SK-N-SH (cell line): ENCODE data around the gene RNF169. TPM values are rescaled to one million over a fixed set of nuclear protein-coding genes. Genes with fewer than 3 reads are reported as not detected.

Experiments
- CTCF ChIA-PET: fragments of 300-600, 350-600 bp; formaldehyde crosslinking; extraction: SDS; loops from one replicate; lab custom pipeline; 2021; lab: Yijun Ruan, JAX
- POLR2A ChIA-PET: fragments of 350-600 bp; sonication (Branson Sonifier 250); formaldehyde crosslinking; extraction: SDS; loops from one replicate; lab custom pipeline; 2020; ENCODE audit warnings: antibody characterized with exemption, inconsistent platforms; lab: Yijun Ruan, JAX
- DNase-seq: peaks from one replicate; pipeline ENCODE4 v3.0.0; 2012
- H2AFZ ChIP-seq: fragments of 200-600 bp; sonication (generic); 2 replicates; pipeline ENCODE4 v1.8.1; 2016; ENCODE audit warnings: antibody characterized with exemption, mild to moderate bottlenecking, low read depth
- H3F3A ChIP-seq: fragments of 200-600 bp; sonication (generic); replicated peaks from 2 replicates; pipeline ENCODE3; 2016; ENCODE audit warnings: antibody characterized with exemption, mild to moderate bottlenecking; ENCODE audit not compliant: insufficient read depth
- H3K27ac ChIP-seq, 2 experiments: fragments of 200-500 bp in 1 of 2; fragments of 200-600 bp in 1 of 2; sonication (Bioruptor generic) in 1 of 2; sonication (generic), shearing (Covaris generic) in 1 of 2; 2 replicates each; pipeline versions ENCODE4 v1.5.1 to v1.6.1; 2014 to 2016; ENCODE audit warnings: low read depth in 2 of 2, inconsistent platforms in 1 of 2, low read length in 1 of 2, mild to moderate bottlenecking in 1 of 2, mixed read lengths in 1 of 2
- H3K27me3 ChIP-seq: fragments of 200-600 bp; sonication (generic), shearing (Covaris generic); 2 replicates; pipeline ENCODE4 v1.6.1; 2016; ENCODE audit warnings: mixed run types; ENCODE audit not compliant: insufficient read depth
- H3K36me3 ChIP-seq, 2 experiments: fragments of 200-500 bp in 1 of 2; fragments of 200-600 bp in 1 of 2; sonication (Bioruptor generic) in 1 of 2; sonication (generic) in 1 of 2; replicated peaks in 1 of 2; 2 replicates each; pipeline versions ENCODE3 to v1.5.1; 2014 to 2016; ENCODE audit warnings: low read length in 1 of 2, mild to moderate bottlenecking in 1 of 2; ENCODE audit not compliant: insufficient read depth in 2 of 2, control insufficient read depth in 1 of 2
- H3K4me1 ChIP-seq, 2 experiments: fragments of 200-500 bp in 1 of 2; fragments of 200-600 bp in 1 of 2; sonication (Bioruptor generic) in 1 of 2; sonication (generic), shearing (Covaris generic) in 1 of 2; 2 replicates each; pipeline versions ENCODE4 v1.5.1 to v1.6.1; 2014 to 2016; ENCODE audit warnings: low read depth in 1 of 2, low read length in 1 of 2, mixed run types in 1 of 2; ENCODE audit not compliant: insufficient read depth in 2 of 2, control insufficient read depth in 1 of 2
- H3K4me2 ChIP-seq: fragments of 200-600 bp; sonication (generic), shearing (Covaris generic); 2 replicates; pipeline ENCODE4 v1.6.1; 2017; ENCODE audit warnings: mixed run types
- H3K4me3 ChIP-seq, 2 experiments: fragments of 200-500 bp in 1 of 2; fragments of 200-600 bp in 1 of 2; sonication (Bioruptor generic) in 1 of 2; sonication (generic), shearing (Covaris generic) in 1 of 2; 2 replicates each; pipeline versions ENCODE4 v1.5.1 to v1.8.1; 2014 to 2016; ENCODE audit warnings: low read depth in 2 of 2, inconsistent platforms in 1 of 2, low read length in 1 of 2, mild to moderate bottlenecking in 1 of 2, mixed read lengths in 1 of 2, moderate library complexity in 1 of 2
- H3K79me2 ChIP-seq: fragments of 200-600 bp; sonication (generic); 2 replicates; pipeline ENCODE4 v1.8.1; 2017; ENCODE audit warnings: mild to moderate bottlenecking; ENCODE audit not compliant: insufficient read depth
- H3K9ac ChIP-seq: fragments of 200-600 bp; sonication (generic); 2 replicates; pipeline ENCODE4 v1.6.1; 2017; ENCODE audit warnings: mixed run types
- H3K9me2 ChIP-seq: fragments of 200-600 bp; sonication (generic); 2 replicates; pipeline ENCODE4 v1.6.1; 2017; ENCODE audit warnings: mixed run types
- H3K9me3 ChIP-seq: fragments of 200-600 bp; sonication (generic); 2 replicates; pipeline ENCODE4 v1.6.1; 2017; ENCODE audit warnings: mixed run types, mild to moderate bottlenecking, moderate library complexity
- H4K20me1 ChIP-seq: fragments of 200-600 bp; sonication (generic); 2 replicates; pipeline ENCODE4 v1.6.1; 2017; ENCODE audit warnings: mild to moderate bottlenecking, mixed run types; ENCODE audit not compliant: insufficient read depth
- CHD2 ChIP-seq: fragments of 150-350 bp; IDR thresholded peaks from 2 replicates; pipeline ENCODE4 v1.6.1; 2018; ENCODE audit warnings: low read length; ENCODE audit not compliant: partially characterized antibody
- EP300 ChIP-seq, 2 experiments: IDR thresholded peaks; 2 replicates each; pipeline versions ENCODE4 v1.4.0 to v1.6.1; 2012; ENCODE audit warnings: borderline replicate concordance in 1 of 2, low read depth in 1 of 2, low read length in 1 of 2
- EZH2phosphoT487 ChIP-seq: fragments of 200-600 bp; sonication (generic); IDR thresholded peaks from 2 replicates; pipeline ENCODE4 v1.6.1; 2017; ENCODE audit warnings: low read depth, mixed run types, mild to moderate bottlenecking, antibody characterized with exemption, moderate library complexity, borderline replicate concordance
- FOSL2 ChIP-seq: IDR thresholded peaks from 2 replicates; pipeline ENCODE4 v1.4.0; 2012; ENCODE audit warnings: low read depth, mild to moderate bottlenecking, moderate library complexity, borderline replicate concordance
- FOXM1 ChIP-seq: IDR thresholded peaks from 2 replicates; pipeline ENCODE4 v1.4.0; 2012; ENCODE audit warnings: low read depth, mild to moderate bottlenecking
- MEF2A ChIP-seq: IDR thresholded peaks from 2 replicates; pipeline ENCODE4 v1.4.0; 2012; ENCODE audit warnings: low read depth, borderline replicate concordance
- MXI1 ChIP-seq: IDR thresholded peaks from 2 replicates; pipeline ENCODE4 v1.6.1; 2012; ENCODE audit warnings: mild to moderate bottlenecking, low read depth, low read length, improper control_type of control experiment
- NRF1 ChIP-seq: IDR thresholded peaks from 2 replicates; pipeline ENCODE4 v1.6.1; 2012; ENCODE audit warnings: low read depth, mild to moderate bottlenecking, low read length
- POLR2AphosphoS5 ChIP-seq: IDR thresholded peaks from 2 replicates; pipeline ENCODE4 v1.6.1; 2012; ENCODE audit warnings: low read depth, low read length
- RAD21 ChIP-seq: IDR thresholded peaks from 2 replicates; pipeline ENCODE4 v1.6.1; 2012; ENCODE audit warnings: mild to moderate bottlenecking, low read length
- RCOR1 ChIP-seq: fragments of 150-350 bp; IDR thresholded peaks from 2 replicates; pipeline ENCODE4 v1.6.1; 2017; ENCODE audit warnings: antibody characterized with exemption, low read length
- RFX5 ChIP-seq: IDR thresholded peaks from 2 replicates; pipeline ENCODE4 v1.6.1; 2012; ENCODE audit warnings: mild to moderate bottlenecking, improper control_type of control experiment, low read length
- RXRA ChIP-seq: IDR thresholded peaks from 2 replicates; pipeline ENCODE4 v1.4.0; 2012; ENCODE audit warnings: low read depth, mild to moderate bottlenecking, borderline replicate concordance
- SMC3 ChIP-seq: IDR thresholded peaks from 2 replicates; pipeline ENCODE4 v1.6.1; 2012; ENCODE audit warnings: low read depth, low read length, improper control_type of control experiment
- TAF1 ChIP-seq: IDR thresholded peaks from 2 replicates; pipeline ENCODE4 v1.6.1; 2012; ENCODE audit warnings: low read depth, mild to moderate bottlenecking, low read length, moderate library complexity, borderline replicate concordance
- TCF12 ChIP-seq: IDR thresholded peaks from 2 replicates; pipeline ENCODE4 v1.4.0; 2012
- TEAD4 ChIP-seq: IDR thresholded peaks from 2 replicates; pipeline ENCODE4 v1.4.0; 2012; ENCODE audit warnings: mild to moderate bottlenecking, borderline replicate concordance; ENCODE audit not compliant: insufficient read depth
- YY1 ChIP-seq: IDR thresholded peaks from 2 replicates; pipeline ENCODE4 v1.4.0; 2012; ENCODE audit warnings: low read depth, mild to moderate bottlenecking
- WGBS: methylation state at CpG from one replicate; pipeline ENCODE4 v1.1.6; 2017; ENCODE audit warnings: low lambda C conversion rate; 5-methylcytosine and 5-hydroxymethylcytosine counted together
- polyA plus RNA-seq, 3 experiments: library from polyadenylated mRNA; depleted of rRNA; stranded (reverse); fragments of >200 nt; gene quantifications; 2 replicates each; pipeline ENCODE4 v1.2.3, GENCODE V29; 2012
- TF ChIP-seq, protein P1 (sequence below): fragments of 200-600 bp; sonication (generic); IDR thresholded peaks from 2 replicates; pipeline ENCODE4 v1.6.1; 2017; ENCODE audit warnings: antibody characterized with exemption, mild to moderate bottlenecking, moderate library complexity
- TF ChIP-seq, protein P2 (sequence below): IDR thresholded peaks from 2 replicates; pipeline ENCODE4 v1.4.0; 2012; ENCODE audit warnings: low read depth
- TF ChIP-seq, protein P3 (sequence below): IDR thresholded peaks from 2 replicates; pipeline ENCODE4; 2012

Gene RNF169
- polyA plus RNA-seq, 1 of the 3 experiments (the other 2 are of a cell fraction): 2.2 TPM

DNA sequence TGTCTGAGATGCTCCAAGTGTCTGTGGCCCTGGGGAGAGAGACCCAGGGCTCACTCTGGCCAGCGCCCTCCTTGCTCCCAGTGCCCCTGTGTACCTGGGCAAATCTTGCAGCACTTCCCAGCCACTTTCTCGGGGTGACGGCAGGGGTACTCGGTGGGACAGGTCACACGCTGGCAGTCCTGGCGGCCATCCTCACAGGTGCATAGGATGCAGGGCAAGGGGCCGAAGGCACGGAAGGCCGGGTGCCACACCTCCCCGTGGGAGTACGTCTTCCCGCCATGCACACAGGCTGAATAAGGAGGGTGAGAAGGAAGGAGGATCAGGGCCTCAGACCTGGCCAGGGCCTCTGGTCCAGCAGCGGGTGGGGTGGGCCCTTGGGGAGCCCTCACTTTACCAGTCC is 45.4 kb upstream of the RNF169 start:
- no peak overlapping the region for H3K9ac ChIP-seq
- H3K36me3 ChIP-seq: no peaks in the 10 kb centered on the region
- H3K9me2 ChIP-seq: no peaks in the 10 kb centered on the region
- H3K4me2 ChIP-seq: no peak overlapping the region
- ChIA-PET CTCF (interaction anchor here (0.9 to 15.6 kb wide), 21 partner anchors 9 to 577 kb away, joined by 3 to 243 read pairs (median 7); partner anchors contain the start of gene CHRDL2), POLR2A (no interaction called here)
- DNase-seq: no peak
- H3K4me1 ChIP-seq: peaks cover 0 to 8% of the 10 kb centered on the region in 2 experiments; a peak in 1 of 4 replicates
- no peaks in the 10 kb centered on the region for H3K27me3 ChIP-seq
- no peaks in the 10 kb centered on the region for H4K20me1 ChIP-seq
- no peaks in the 10 kb centered on the region for H3K9me3 ChIP-seq
- H3K27ac ChIP-seq: no peak overlapping the region
- no peak overlapping the region for H2AFZ ChIP-seq
- H3F3A ChIP-seq: no peaks in the 10 kb centered on the region
- no peaks in the 10 kb centered on the region for H3K79me2 ChIP-seq
- H3K4me3 ChIP-seq: no peak overlapping the region
- 86% methylated on average over 11 of the region's 13 CpGs for WGBS
- TF ChIP-seq RCOR1 (no peak), POLR2AphosphoS5 (no peak), RAD21 (no peak), RFX5 (no peak), TAF1 (no peak), FOXM1 (no peak), YY1 (no peak), MXI1 (no peak), RXRA (no peak), TCF12 (no peak), NRF1 (no peak)
- TF ChIP-seq, protein P1, sequence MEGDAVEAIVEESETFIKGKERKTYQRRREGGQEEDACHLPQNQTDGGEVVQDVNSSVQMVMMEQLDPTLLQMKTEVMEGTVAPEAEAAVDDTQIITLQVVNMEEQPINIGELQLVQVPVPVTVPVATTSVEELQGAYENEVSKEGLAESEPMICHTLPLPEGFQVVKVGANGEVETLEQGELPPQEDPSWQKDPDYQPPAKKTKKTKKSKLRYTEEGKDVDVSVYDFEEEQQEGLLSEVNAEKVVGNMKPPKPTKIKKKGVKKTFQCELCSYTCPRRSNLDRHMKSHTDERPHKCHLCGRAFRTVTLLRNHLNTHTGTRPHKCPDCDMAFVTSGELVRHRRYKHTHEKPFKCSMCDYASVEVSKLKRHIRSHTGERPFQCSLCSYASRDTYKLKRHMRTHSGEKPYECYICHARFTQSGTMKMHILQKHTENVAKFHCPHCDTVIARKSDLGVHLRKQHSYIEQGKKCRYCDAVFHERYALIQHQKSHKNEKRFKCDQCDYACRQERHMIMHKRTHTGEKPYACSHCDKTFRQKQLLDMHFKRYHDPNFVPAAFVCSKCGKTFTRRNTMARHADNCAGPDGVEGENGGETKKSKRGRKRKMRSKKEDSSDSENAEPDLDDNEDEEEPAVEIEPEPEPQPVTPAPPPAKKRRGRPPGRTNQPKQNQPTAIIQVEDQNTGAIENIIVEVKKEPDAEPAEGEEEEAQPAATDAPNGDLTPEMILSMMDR: no peak
- TF ChIP-seq, protein P2, sequence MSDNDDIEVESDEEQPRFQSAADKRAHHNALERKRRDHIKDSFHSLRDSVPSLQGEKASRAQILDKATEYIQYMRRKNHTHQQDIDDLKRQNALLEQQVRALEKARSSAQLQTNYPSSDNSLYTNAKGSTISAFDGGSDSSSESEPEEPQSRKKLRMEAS: no peak
- TF ChIP-seq, all 33 proteins: peak for 0

DNA sequence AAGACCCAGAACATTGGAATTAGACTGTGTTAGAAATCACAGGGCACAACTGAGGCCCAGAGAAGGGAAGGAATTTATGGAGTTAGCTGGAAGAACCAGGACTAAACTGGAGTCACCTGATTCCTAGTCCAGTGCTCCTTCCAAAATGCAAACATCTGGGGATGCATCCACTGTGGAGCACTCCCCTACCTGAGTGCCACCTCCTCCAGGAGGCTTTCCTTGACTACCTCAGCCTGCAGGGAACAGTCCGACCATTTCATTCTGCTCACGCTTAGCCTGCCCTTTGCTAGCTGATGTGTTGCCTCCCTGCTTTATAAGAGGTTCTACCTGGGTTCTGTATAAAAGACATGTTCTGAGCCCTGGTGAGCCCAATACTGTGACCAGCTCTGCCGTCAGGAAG is 41.5 kb upstream of the RNF169 start:
- POLR2A ChIA-PET: no interaction called here
- CTCF ChIA-PET: interaction anchor here (1.3 to 15.6 kb wide), 3 partner anchors 19 to 316 kb away, joined by 3 to 243 read pairs (median 10); no protein-coding TSS in a partner anchor
- H3K79me2 ChIP-seq: no peaks in the 10 kb centered on the region
- 100% methylated on average over 2 of the region's 3 CpGs for WGBS
- H3K9me3 ChIP-seq: no peaks in the 10 kb centered on the region
- DNase-seq: no peak
- no peak overlapping the region for H3K27ac ChIP-seq
- H3K9ac ChIP-seq: no peak overlapping the region
- H4K20me1 ChIP-seq: no peaks in the 10 kb centered on the region
- H3K4me1 ChIP-seq: peaks cover 9 to 19% of the 10 kb centered on the region in 2 experiments; a peak in 3 of 4 replicates
- no peak for TF ChIP-seq EP300 (IDR thresholded peaks at IDR 0.05; ENCODE audit: borderline replicate concordance in 1 of 2, low read depth in 1 of 2, low read length in 1 of 2)
- TF ChIP-seq, protein P3, sequence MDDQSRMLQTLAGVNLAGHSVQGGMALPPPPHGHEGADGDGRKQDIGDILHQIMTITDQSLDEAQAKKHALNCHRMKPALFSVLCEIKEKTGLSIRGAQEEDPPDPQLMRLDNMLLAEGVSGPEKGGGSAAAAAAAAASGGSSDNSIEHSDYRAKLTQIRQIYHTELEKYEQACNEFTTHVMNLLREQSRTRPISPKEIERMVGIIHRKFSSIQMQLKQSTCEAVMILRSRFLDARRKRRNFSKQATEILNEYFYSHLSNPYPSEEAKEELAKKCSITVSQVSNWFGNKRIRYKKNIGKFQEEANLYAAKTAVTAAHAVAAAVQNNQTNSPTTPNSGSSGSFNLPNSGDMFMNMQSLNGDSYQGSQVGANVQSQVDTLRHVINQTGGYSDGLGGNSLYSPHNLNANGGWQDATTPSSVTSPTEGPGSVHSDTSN: no peak
- TF ChIP-seq SMC3: no peak
- no peak for TF ChIP-seq TEAD4
- TF ChIP-seq CHD2: no peak
- no peak for TF ChIP-seq EZH2phosphoT487
- no peak for TF ChIP-seq MEF2A
- TF ChIP-seq, protein P1: no peak
- TF ChIP-seq FOSL2: no peak
- TF ChIP-seq, all 33 proteins: peak for 0
- no peak overlapping the region for H3K4me2 ChIP-seq
- H2AFZ ChIP-seq: no peak overlapping the region
- no peak overlapping the region for H3K4me3 ChIP-seq
- no peaks in the 10 kb centered on the region for H3F3A ChIP-seq
- no peaks in the 10 kb centered on the region for H3K27me3 ChIP-seq
- H3K9me2 ChIP-seq: no peaks in the 10 kb centered on the region
- H3K36me3 ChIP-seq: no peaks in the 10 kb centered on the region
